HepG2 (cell line): ENCODE data around the gene IGF1. TPM values are rescaled to one million over a fixed set of nuclear protein-coding genes. Genes with fewer than 3 reads are reported as not detected.

Source experiments
- ATAC-seq: fragments of 200-7000 bp; cut with Tn5 transposase; 3 replicates; pipeline ENCODE4 v1.9.1; 2020; ENCODE audit warnings: mild to moderate bottlenecking, moderate library complexity
- BruUV-seq: library from RNA; stranded (reverse); fragments of 400-500 nt; replicated peaks from 2 replicates; lab custom pipeline; 2021; lab: Mats Ljungman, UMichigan
- CTCF ChIA-PET: fragments of 300-600 bp; formaldehyde crosslinking; extraction: SDS; loops from one replicate; lab custom pipeline; 2021; ENCODE audit warnings: low total read pairs, inconsistent platforms, low intra/inter-chr PET ratio; lab: Yijun Ruan, JAX
- POLR2A ChIA-PET: fragments of 350-600 bp; sonication (Branson Sonifier 250); formaldehyde crosslinking; loops from one replicate; lab custom pipeline; 2020; ENCODE audit warnings: antibody characterized with exemption, inconsistent platforms; lab: Yijun Ruan, JAX
- DNase-seq: peaks from one replicate; pipeline ENCODE4 v3.0.0-alpha.2; 2015; ENCODE audit warnings: low spot score
- FAIRE-seq: peaks from 3 replicates; lab custom pipeline; 2011; peaks lifted over from hg19 to GRCh38; lab: Jason Lieb, UNC
- H2AFZ ChIP-seq: one replicate; pipeline ENCODE4 v1.6.1; 2011; ENCODE audit warnings: low read length, inconsistent platforms
- H3K27ac ChIP-seq: fragments of 300-600 bp; 3 replicates; pipeline ENCODE4 v1.8.0; 2011; ENCODE audit warnings: mixed run types, mild to moderate bottlenecking, mixed read lengths, low read length, inconsistent platforms; ENCODE audit not compliant: insufficient read depth; ENCODE audit errors: extremely low read length
- H3K27me3 ChIP-seq, 2 experiments: fragments of 200-600 bp in 1 of 2; 2 replicates in 1 of 2; 3 replicates in 1 of 2; pipeline versions ENCODE4 v1.6.0 to v1.8.0; 2011; ENCODE audit warnings: low read length in 2 of 2, mild to moderate bottlenecking in 2 of 2, moderate library complexity in 2 of 2, inconsistent platforms in 1 of 2; ENCODE audit not compliant: insufficient read depth in 2 of 2, control insufficient read depth in 1 of 2
- H3K36me3 ChIP-seq, 2 experiments: fragments of 200-600 bp in 1 of 2; replicated peaks in 1 of 2; 2 replicates in 1 of 2; 3 replicates in 1 of 2; pipeline versions ENCODE4 v1.5.1 to v1.8.0; 2011; ENCODE audit warnings: low read length in 2 of 2, inconsistent platforms in 1 of 2; ENCODE audit not compliant: insufficient read depth in 2 of 2, control insufficient read depth in 1 of 2
- H3K4me1 ChIP-seq: 2 replicates; pipeline ENCODE4 v1.5.1; 2012; ENCODE audit warnings: low read length, inconsistent platforms; ENCODE audit not compliant: insufficient read depth
- H3K4me2 ChIP-seq: 2 replicates; pipeline ENCODE4 v1.6.0; 2011; ENCODE audit warnings: low read depth, low read length, inconsistent platforms
- H3K4me3 ChIP-seq, 3 experiments: fragments of 200-600 bp in 1 of 3; sonication (generic), shearing (Covaris generic) in 1 of 3; replicated peaks in 1 of 3; 2 replicates each; pipeline ENCODE4 v1.5.1; 2011 to 2016; ENCODE audit warnings: low read length in 3 of 3, inconsistent platforms in 2 of 3, low read depth in 2 of 3, mild to moderate bottlenecking in 2 of 3, control low read depth in 1 of 3, mixed read lengths in 1 of 3; ENCODE audit not compliant: insufficient read depth in 1 of 3
- H3K79me2 ChIP-seq: one replicate; pipeline ENCODE4 v1.6.1; 2011; ENCODE audit warnings: low read length, inconsistent platforms; ENCODE audit not compliant: insufficient read depth
- H3K9ac ChIP-seq: 2 replicates; pipeline ENCODE4 v1.6.0; 2011; ENCODE audit warnings: mild to moderate bottlenecking, low read depth, low read length, inconsistent platforms; ENCODE audit not compliant: insufficient read depth
- H3K9me3 ChIP-seq: 2 replicates; pipeline ENCODE4 v1.5.1; 2012; ENCODE audit warnings: mild to moderate bottlenecking, low read length
- H4K20me1 ChIP-seq: 2 replicates; pipeline ENCODE4 v1.6.0; 2011; ENCODE audit warnings: inconsistent platforms, mild to moderate bottlenecking, low read length, moderate library complexity; ENCODE audit not compliant: insufficient read depth
- HNF4A ChIP-seq: sonication (generic); formaldehyde crosslinking; IDR thresholded peaks from 2 replicates; pipeline ENCODE4 v1.4.0; 2020; ENCODE audit warnings: missing genetic modification reagents
- HNF4G ChIP-seq, 2 experiments: sonication (generic) in 1 of 2; formaldehyde crosslinking in 1 of 2; IDR thresholded peaks; 2 replicates each; pipeline versions ENCODE4 v1.4.0 to v1.6.1; 2011 to 2020; ENCODE audit warnings: borderline replicate concordance in 2 of 2, low read depth in 2 of 2, mild to moderate bottlenecking in 2 of 2, low read length in 1 of 2, missing genetic modification reagents in 1 of 2, moderate library complexity in 1 of 2
- NFKB2 ChIP-seq: sonication (generic); formaldehyde crosslinking; IDR thresholded peaks from 2 replicates; pipeline ENCODE4 v1.4.0; 2020; ENCODE audit warnings: missing genetic modification reagents, borderline replicate concordance
- PAF1 ChIP-seq: IDR thresholded peaks from 2 replicates; pipeline ENCODE4 v1.6.1; 2016; ENCODE audit warnings: missing genetic modification reagents, missing compliant biosample characterization
- RFX1 ChIP-seq: fragments of 450-650 bp; IDR thresholded peaks from 2 replicates; pipeline ENCODE4 v1.6.1; 2017
- ZBTB42 ChIP-seq: sonication (generic); formaldehyde crosslinking; IDR thresholded peaks from 2 replicates; pipeline ENCODE4 v1.5.0; 2020; ENCODE audit warnings: mild to moderate bottlenecking, missing genetic modification reagents
- ZNF546 ChIP-seq: sonication (generic); formaldehyde crosslinking; conservative IDR thresholded peaks from 2 replicates; pipeline ENCODE4 v1.8.1; 2023; ENCODE audit warnings: mild to moderate bottlenecking, missing genetic modification reagents
- ZNF569 ChIP-seq: sonication (generic); formaldehyde crosslinking; IDR thresholded peaks from 2 replicates; pipeline ENCODE4 v1.5.0; 2020; ENCODE audit warnings: mild to moderate bottlenecking, missing genetic modification reagents, moderate library complexity, borderline replicate concordance
- WGBS: methylation state at CpG from one replicate; pipeline ENCODE4 v1.1.6; 2017; ENCODE audit warnings: low lambda C conversion rate; 5-methylcytosine and 5-hydroxymethylcytosine counted together
- in situ Hi-C: cut with HindIII; loops from 2 replicates; pipeline ENCODE4 v1.10.0; 2017; ENCODE audit warnings: low pct_unique_long_range_greater_than_20kb; ENCODE audit not compliant: extremely low pct_ligation_motif_present
- intact Hi-C: fragments of 100-400 bp; cut with micrococcal nuclease; formaldehyde crosslinking; loops from one replicate; pipeline ENCODE4 v1.10.0; 2022; ENCODE audit not compliant: unreplicated experiment
- polyA plus RNA-seq, 8 experiments: library from polyadenylated mRNA; depleted of rRNA in 3 of 8; stranded (reverse) in 7 of 8; unstranded in 1 of 8; fragments of >200 nt; fragmentation: Illumina TruSeq in 4 of 8; extraction: Trizol in 4 of 8; gene quantifications; 2 replicates each; pipeline versions ENCODE4 v1.2.1 to v1.2.3, GENCODE V29; 2011 to 2016; ENCODE audit warnings: low read depth in 4 of 8, missing spikeins in 1 of 8, mixed read lengths in 1 of 8; ENCODE audit not compliant: insufficient read depth in 1 of 8
- total RNA-seq, 5 experiments: library from RNA; depleted of rRNA; stranded (reverse); fragments of >200 nt; fragmentation: Illumina TruSeq; extraction: Trizol; gene quantifications; 2 replicates each; pipeline ENCODE4 v1.2.3, GENCODE V29; 2016; ENCODE audit warnings: low read depth in 1 of 5
- TF ChIP-seq, protein P1 (sequence below): fragments of 450-650 bp; IDR thresholded peaks from 2 replicates; pipeline ENCODE4 v1.6.1; 2017
- TF ChIP-seq, protein P2 (sequence below): sonication (generic); formaldehyde crosslinking; IDR thresholded peaks from 2 replicates; pipeline ENCODE4 v1.5.1; 2020; ENCODE audit warnings: mild to moderate bottlenecking, missing genetic modification reagents, borderline replicate concordance
- TF ChIP-seq, protein P3 (sequence below): sonication (generic); formaldehyde crosslinking; conservative IDR thresholded peaks from 2 replicates; pipeline ENCODE4 v1.4.0; 2020; ENCODE audit warnings: missing genetic modification reagents

IGF1 gene
- total and polyA plus RNA-seq, 2 of the 13 experiments (the other 11 are each of a cell fraction or from before 2014, with no cell fraction given) = not detected

DNA sequence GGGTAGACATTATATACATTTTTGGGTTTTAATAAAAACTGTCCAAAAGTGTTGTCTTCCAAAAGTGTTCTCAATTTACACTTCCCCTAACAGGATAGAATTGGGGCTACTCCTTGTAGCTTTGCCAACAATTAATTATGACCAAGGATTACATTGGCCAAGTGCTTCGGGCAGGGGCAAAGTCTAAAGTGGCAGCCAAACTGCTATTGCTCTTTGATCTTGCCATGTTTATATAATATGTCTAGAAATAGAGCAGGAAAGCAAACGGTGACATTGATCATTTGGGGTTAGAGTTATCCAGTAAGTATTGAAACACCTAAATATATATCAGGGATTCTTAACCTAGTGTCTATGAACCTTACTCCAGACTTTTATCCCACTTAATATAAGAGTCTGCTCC, 31.2 kb upstream of the IGF1 start:
- H3K9ac ChIP-seq = no peak overlapping the region
- 5% methylated on average over 2 of the region's 2 CpGs for WGBS
- no peak overlapping the region for H3K27ac ChIP-seq
- ATAC-seq (no peak), DNase-seq (no peak), FAIRE-seq (no peak)
- no peak overlapping the region for H2AFZ ChIP-seq
- no peaks in the 10 kb centered on the region for H4K20me1 ChIP-seq
- POLR2A ChIA-PET = no interaction called here
- H3K4me2 ChIP-seq = no peak overlapping the region
- in situ Hi-C loops (no loop called here), intact Hi-C loops (no loop called here)
- no peak overlapping the region for H3K4me3 ChIP-seq
- H3K27me3 ChIP-seq = no peaks in the 10 kb centered on the region
- CTCF ChIA-PET = no interaction called here
- no peaks in the 10 kb centered on the region for H3K79me2 ChIP-seq
- H3K9me3 ChIP-seq = no peaks in the 10 kb centered on the region
- BruUV-seq = no TSS peak
- H3K4me1 ChIP-seq = peaks cover 7% of the 10 kb centered on the region; the same call in 1 of the 2 replicates
- no peaks in the 10 kb centered on the region for H3K36me3 ChIP-seq
- peak; percentile 43; the same call in 1 of the 2 replicates for TF ChIP-seq HNF4A
- no peak for TF ChIP-seq ZBTB42 (CRISPR knock-in tag)

DNA sequence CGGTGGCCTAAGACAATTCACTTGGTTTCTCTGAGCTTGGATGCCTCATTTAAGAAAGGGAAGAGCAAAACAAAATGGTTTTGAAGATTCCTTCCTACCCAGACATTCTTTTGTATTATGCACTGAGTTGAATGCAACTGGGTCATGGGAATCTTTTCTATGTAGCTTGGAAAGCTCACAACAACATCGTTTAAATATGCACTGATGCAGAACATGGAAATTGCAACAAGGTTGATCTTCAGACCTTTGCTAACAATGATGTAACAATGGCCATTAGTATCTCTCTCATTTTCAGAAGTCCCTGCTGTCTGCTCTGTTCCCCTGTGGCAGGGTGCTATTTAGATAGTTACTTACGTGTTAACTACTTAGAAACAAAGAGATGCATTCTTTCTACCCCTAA, 30.1 kb upstream of the IGF1 start:
- intact Hi-C loops (no loop called here), in situ Hi-C loops (no loop called here)
- no peaks in the 10 kb centered on the region for H4K20me1 ChIP-seq
- no peaks in the 10 kb centered on the region for H3K79me2 ChIP-seq
- no peaks in the 10 kb centered on the region for H3K9me3 ChIP-seq
- H3K9ac ChIP-seq = no peak overlapping the region
- ChIA-PET CTCF (no interaction called here), POLR2A (no interaction called here)
- FAIRE-seq (no peak), DNase-seq (no peak), ATAC-seq (no peak)
- H3K36me3 ChIP-seq = no peaks in the 10 kb centered on the region
- H3K27me3 ChIP-seq = no peaks in the 10 kb centered on the region
- no peak overlapping the region for H3K4me2 ChIP-seq
- BruUV-seq = no TSS peak
- TF ChIP-seq RFX1 (no peak), NFKB2 (CRISPR knock-in tag) (no peak), ZNF569 (no peak), ZNF546 (CRISPR knock-in tag) (no peak), PAF1 (no peak), HNF4G (IDR thresholded peaks at IDR 0.05; ENCODE audit: borderline replicate concordance, low read depth, low read length) (no peak), HNF4G (CRISPR knock-in tag; IDR thresholded peaks at IDR 0.05; ENCODE audit: borderline replicate concordance, low read depth) (no peak)
- TF ChIP-seq, protein P1, sequence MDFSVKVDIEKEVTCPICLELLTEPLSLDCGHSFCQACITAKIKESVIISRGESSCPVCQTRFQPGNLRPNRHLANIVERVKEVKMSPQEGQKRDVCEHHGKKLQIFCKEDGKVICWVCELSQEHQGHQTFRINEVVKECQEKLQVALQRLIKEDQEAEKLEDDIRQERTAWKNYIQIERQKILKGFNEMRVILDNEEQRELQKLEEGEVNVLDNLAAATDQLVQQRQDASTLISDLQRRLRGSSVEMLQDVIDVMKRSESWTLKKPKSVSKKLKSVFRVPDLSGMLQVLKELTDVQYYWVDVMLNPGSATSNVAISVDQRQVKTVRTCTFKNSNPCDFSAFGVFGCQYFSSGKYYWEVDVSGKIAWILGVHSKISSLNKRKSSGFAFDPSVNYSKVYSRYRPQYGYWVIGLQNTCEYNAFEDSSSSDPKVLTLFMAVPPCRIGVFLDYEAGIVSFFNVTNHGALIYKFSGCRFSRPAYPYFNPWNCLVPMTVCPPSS = no peak
- TF ChIP-seq, protein P2, sequence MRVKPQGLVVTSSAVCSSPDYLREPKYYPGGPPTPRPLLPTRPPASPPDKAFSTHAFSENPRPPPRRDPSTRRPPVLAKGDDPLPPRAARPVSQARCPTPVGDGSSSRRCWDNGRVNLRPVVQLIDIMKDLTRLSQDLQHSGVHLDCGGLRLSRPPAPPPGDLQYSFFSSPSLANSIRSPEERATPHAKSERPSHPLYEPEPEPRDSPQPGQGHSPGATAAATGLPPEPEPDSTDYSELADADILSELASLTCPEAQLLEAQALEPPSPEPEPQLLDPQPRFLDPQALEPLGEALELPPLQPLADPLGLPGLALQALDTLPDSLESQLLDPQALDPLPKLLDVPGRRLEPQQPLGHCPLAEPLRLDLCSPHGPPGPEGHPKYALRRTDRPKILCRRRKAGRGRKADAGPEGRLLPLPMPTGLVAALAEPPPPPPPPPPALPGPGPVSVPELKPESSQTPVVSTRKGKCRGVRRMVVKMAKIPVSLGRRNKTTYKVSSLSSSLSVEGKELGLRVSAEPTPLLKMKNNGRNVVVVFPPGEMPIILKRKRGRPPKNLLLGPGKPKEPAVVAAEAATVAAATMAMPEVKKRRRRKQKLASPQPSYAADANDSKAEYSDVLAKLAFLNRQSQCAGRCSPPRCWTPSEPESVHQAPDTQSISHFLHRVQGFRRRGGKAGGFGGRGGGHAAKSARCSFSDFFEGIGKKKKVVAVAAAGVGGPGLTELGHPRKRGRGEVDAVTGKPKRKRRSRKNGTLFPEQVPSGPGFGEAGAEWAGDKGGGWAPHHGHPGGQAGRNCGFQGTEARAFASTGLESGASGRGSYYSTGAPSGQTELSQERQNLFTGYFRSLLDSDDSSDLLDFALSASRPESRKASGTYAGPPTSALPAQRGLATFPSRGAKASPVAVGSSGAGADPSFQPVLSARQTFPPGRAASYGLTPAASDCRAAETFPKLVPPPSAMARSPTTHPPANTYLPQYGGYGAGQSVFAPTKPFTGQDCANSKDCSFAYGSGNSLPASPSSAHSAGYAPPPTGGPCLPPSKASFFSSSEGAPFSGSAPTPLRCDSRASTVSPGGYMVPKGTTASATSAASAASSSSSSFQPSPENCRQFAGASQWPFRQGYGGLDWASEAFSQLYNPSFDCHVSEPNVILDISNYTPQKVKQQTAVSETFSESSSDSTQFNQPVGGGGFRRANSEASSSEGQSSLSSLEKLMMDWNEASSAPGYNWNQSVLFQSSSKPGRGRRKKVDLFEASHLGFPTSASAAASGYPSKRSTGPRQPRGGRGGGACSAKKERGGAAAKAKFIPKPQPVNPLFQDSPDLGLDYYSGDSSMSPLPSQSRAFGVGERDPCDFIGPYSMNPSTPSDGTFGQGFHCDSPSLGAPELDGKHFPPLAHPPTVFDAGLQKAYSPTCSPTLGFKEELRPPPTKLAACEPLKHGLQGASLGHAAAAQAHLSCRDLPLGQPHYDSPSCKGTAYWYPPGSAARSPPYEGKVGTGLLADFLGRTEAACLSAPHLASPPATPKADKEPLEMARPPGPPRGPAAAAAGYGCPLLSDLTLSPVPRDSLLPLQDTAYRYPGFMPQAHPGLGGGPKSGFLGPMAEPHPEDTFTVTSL (CRISPR knock-in tag) = no peak
- TF ChIP-seq, protein P3, sequence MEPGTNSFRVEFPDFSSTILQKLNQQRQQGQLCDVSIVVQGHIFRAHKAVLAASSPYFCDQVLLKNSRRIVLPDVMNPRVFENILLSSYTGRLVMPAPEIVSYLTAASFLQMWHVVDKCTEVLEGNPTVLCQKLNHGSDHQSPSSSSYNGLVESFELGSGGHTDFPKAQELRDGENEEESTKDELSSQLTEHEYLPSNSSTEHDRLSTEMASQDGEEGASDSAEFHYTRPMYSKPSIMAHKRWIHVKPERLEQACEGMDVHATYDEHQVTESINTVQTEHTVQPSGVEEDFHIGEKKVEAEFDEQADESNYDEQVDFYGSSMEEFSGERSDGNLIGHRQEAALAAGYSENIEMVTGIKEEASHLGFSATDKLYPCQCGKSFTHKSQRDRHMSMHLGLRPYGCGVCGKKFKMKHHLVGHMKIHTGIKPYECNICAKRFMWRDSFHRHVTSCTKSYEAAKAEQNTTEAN (CRISPR knock-in tag) = no peak
- 0% methylated on average over 3 of the region's 3 CpGs for WGBS
- H3K4me3 ChIP-seq = no peak overlapping the region
- H3K27ac ChIP-seq = no peak overlapping the region
- peaks cover 7% of the 10 kb centered on the region; the same call in 1 of the 2 replicates for H3K4me1 ChIP-seq
- H2AFZ ChIP-seq = no peak overlapping the region
